Skeletal muscle cell (primary cell): Measurements from ENCODE around the gene IL27RA.

Source experiments
- DNase-seq: peaks from one replicate; pipeline ENCODE4 v3.0.0-alpha.2; 2010; ENCODE audit warnings: low read depth
- H3K4me3 ChIP-seq: 2 replicates; pipeline ENCODE4 v1.5.1; 2011; ENCODE audit warnings: low read depth, mild to moderate bottlenecking, control low read depth, low read length, moderate library complexity

The IL27RA gene

GRCh38 chr19:14031719-14032480 is at the start of gene IL27RA:
TSS of gene IL27RA (plus strand) at chr19:14031762. CDS start at chr19:14031873, 111 bp downstream.
- DNase-seq = no peak
- peak within 1 kb of the TSS; percentile 68 for H3K4me3 ChIP-seq

- DNase-seq = no peak
- no peak overlapping the region for H3K4me3 ChIP-seq
Measured at GRCh38 chr19:13981988-13982501, 49.5 kb upstream of the IL27RA start.

- no peak overlapping the region for H3K4me3 ChIP-seq
- no peak for DNase-seq
Measured at GRCh38 chr19:13982773-13983172, 48.8 kb upstream of the IL27RA start.

GRCh38 chr19:13983213-13983889 is 48.2 kb upstream of the IL27RA start:
- no peak for DNase-seq

GRCh38 chr19:13984186-13984585 is 47.4 kb upstream of the IL27RA start:
- no peak overlapping the region for H3K4me3 ChIP-seq
- DNase-seq = no peak

More at GRCh38 chr19:13983213-13983889, 48.2 kb upstream of the IL27RA start:
- no peak overlapping the region for H3K4me3 ChIP-seq

- DNase-seq = no peak
- H3K4me3 ChIP-seq = no peak overlapping the region
Measured at GRCh38 chr19:13984875-13985741, 46.5 kb upstream of the IL27RA start.

- no peak overlapping the region for H3K4me3 ChIP-seq
- no peak for DNase-seq
Measured at GRCh38 chr19:13985771-13986347, 45.7 kb upstream of the IL27RA start.

GRCh38 chr19:13986348-13986904 is 45.1 kb upstream of the IL27RA start:
- no peak overlapping the region for H3K4me3 ChIP-seq
- no peak for DNase-seq

GRCh38 chr19:13987101-13987890 is 44.3 kb upstream of the IL27RA start:
- no peak overlapping the region for H3K4me3 ChIP-seq
- no peak for DNase-seq

GRCh38 chr19:13989487-13989886 is 42.1 kb upstream of the IL27RA start:
- no peak overlapping the region for H3K4me3 ChIP-seq
- DNase-seq = no peak

- H3K4me3 ChIP-seq = no peak overlapping the region
Measured at GRCh38 chr19:13990085-13990484, 41.5 kb upstream of the IL27RA start.

GRCh38 chr19:13992025-13992424 is 39.5 kb upstream of the IL27RA start:
- no peak for DNase-seq

More at GRCh38 chr19:13990085-13990484, 41.5 kb upstream of the IL27RA start:
- DNase-seq = no peak

GRCh38 chr19:13993590-13994300 is 37.8 kb upstream of the IL27RA start:
- no peak for DNase-seq
- no peak overlapping the region for H3K4me3 ChIP-seq

More at GRCh38 chr19:13992025-13992424, 39.5 kb upstream of the IL27RA start:
- H3K4me3 ChIP-seq = no peak overlapping the region

- no peak overlapping the region for H3K4me3 ChIP-seq
- DNase-seq = no peak
Measured at GRCh38 chr19:13995017-13995728, 36.4 kb upstream of the IL27RA start.

- H3K4me3 ChIP-seq = no peak overlapping the region
- DNase-seq = no peak
Measured at GRCh38 chr19:13995878-13996765, 35.4 kb upstream of the IL27RA start.

GRCh38 chr19:13996928-13997630 is 34.5 kb upstream of the IL27RA start:
- no peak overlapping the region for H3K4me3 ChIP-seq
- DNase-seq = no peak
